Neural cell (in vitro differentiated cells): ENCODE measurements around the gene VCP.

Experiments used
- EZH2 ChIP-seq: fragments of 200-600, 300-800 bp; shearing (Covaris generic), sonication (generic); IDR thresholded peaks from 2 replicates; pipeline ENCODE4 v1.6.1; 2014; ENCODE audit warnings: antibody characterized with exemption, low read length, borderline replicate concordance, mild to moderate bottlenecking; ENCODE audit not compliant: insufficient read depth, poor library complexity, severe bottlenecking
- MXI1 ChIP-seq: fragments of 450-650 bp; conservative IDR thresholded peaks from 2 replicates; pipeline ENCODE4 v1.6.1; 2014; ENCODE audit warnings: antibody characterized with exemption, mild to moderate bottlenecking; ENCODE audit not compliant: poor library complexity, severe bottlenecking
- POLR2AphosphoS5 ChIP-seq: IDR thresholded peaks from 2 replicates; pipeline ENCODE4 v1.6.1; 2012
- SMC3 ChIP-seq: fragments of 450-650 bp; conservative IDR thresholded peaks from 2 replicates; pipeline ENCODE4 v1.6.1; 2014; ENCODE audit warnings: antibody characterized with exemption, mild to moderate bottlenecking, moderate library complexity; ENCODE audit not compliant: poor library complexity
- TF ChIP-seq, protein P1 (sequence below): fragments of 450-650 bp; IDR thresholded peaks from 2 replicates; pipeline ENCODE4 v1.5.1; 2014; ENCODE audit warnings: antibody characterized with exemption, mild to moderate bottlenecking, moderate library complexity; ENCODE audit not compliant: poor library complexity, severe bottlenecking
- TF ChIP-seq, protein P2 (sequence below): IDR thresholded peaks from 2 replicates; pipeline ENCODE4 v1.6.1; 2012; ENCODE audit warnings: borderline replicate concordance

DNA sequence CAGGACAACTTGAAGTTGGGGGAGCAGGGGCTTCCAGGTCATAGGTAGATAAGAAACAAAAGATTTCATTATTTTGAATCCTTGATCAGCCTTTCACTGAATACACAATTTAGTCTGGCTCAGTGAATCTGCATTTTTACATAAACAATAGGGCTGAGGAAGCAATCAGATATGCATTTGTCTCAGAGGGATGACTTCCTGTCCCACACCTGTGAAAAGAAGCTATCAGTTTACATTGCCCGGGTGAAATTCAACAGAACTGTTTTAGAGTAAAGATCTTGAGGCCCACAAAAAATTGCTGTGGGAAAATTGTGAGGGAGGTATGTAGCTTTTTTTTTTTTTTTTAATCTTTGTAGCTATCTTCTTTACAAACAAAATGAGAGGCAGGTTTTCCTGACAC, 44.6 kb downstream of the VCP start:
- TF ChIP-seq, protein P1, sequence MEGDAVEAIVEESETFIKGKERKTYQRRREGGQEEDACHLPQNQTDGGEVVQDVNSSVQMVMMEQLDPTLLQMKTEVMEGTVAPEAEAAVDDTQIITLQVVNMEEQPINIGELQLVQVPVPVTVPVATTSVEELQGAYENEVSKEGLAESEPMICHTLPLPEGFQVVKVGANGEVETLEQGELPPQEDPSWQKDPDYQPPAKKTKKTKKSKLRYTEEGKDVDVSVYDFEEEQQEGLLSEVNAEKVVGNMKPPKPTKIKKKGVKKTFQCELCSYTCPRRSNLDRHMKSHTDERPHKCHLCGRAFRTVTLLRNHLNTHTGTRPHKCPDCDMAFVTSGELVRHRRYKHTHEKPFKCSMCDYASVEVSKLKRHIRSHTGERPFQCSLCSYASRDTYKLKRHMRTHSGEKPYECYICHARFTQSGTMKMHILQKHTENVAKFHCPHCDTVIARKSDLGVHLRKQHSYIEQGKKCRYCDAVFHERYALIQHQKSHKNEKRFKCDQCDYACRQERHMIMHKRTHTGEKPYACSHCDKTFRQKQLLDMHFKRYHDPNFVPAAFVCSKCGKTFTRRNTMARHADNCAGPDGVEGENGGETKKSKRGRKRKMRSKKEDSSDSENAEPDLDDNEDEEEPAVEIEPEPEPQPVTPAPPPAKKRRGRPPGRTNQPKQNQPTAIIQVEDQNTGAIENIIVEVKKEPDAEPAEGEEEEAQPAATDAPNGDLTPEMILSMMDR = no peak
- no peak for TF ChIP-seq SMC3
- TF ChIP-seq EZH2 = no peak
- TF ChIP-seq MXI1 = no peak
- TF ChIP-seq, protein P2, sequence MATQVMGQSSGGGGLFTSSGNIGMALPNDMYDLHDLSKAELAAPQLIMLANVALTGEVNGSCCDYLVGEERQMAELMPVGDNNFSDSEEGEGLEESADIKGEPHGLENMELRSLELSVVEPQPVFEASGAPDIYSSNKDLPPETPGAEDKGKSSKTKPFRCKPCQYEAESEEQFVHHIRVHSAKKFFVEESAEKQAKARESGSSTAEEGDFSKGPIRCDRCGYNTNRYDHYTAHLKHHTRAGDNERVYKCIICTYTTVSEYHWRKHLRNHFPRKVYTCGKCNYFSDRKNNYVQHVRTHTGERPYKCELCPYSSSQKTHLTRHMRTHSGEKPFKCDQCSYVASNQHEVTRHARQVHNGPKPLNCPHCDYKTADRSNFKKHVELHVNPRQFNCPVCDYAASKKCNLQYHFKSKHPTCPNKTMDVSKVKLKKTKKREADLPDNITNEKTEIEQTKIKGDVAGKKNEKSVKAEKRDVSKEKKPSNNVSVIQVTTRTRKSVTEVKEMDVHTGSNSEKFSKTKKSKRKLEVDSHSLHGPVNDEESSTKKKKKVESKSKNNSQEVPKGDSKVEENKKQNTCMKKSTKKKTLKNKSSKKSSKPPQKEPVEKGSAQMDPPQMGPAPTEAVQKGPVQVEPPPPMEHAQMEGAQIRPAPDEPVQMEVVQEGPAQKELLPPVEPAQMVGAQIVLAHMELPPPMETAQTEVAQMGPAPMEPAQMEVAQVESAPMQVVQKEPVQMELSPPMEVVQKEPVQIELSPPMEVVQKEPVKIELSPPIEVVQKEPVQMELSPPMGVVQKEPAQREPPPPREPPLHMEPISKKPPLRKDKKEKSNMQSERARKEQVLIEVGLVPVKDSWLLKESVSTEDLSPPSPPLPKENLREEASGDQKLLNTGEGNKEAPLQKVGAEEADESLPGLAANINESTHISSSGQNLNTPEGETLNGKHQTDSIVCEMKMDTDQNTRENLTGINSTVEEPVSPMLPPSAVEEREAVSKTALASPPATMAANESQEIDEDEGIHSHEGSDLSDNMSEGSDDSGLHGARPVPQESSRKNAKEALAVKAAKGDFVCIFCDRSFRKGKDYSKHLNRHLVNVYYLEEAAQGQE = no peak
- no peak for TF ChIP-seq POLR2AphosphoS5
